ENCODE measurements around the gene NCKAP5.
"Not testable (repeated sequence)": the region's sequence is repeated elsewhere in the genome, so short reads cannot be mapped to it uniquely, and the experiment has no call there.

The NCKAP5 gene

DNA sequence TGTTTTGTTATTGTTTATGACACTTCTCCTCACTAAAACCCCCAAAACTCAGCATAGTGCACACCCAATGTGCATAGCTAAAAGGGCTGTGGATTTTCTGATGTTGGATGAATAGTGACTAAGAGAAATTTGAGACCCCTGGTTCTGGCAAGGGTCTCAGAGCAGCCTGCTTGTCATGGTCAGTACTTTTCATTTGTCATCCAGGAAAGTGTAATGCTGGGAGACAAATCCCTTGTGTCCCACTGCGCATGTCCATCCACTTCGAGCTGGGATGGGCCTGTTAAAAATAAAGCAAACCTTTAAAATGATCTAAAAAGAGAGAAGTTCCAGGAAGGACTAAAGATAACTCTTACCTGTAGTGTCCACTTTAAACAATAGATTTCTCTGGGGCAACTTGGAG, 851.3 kb downstream of the NCKAP5 start:
- ATAC-seq (ENCODE audit: low read depth): no peak
- DNase-seq (ENCODE audit: low spot score): no peak
- H3K27ac ChIP-seq (ENCODE audit: poor library complexity, severe bottlenecking): no peak overlapping the region
- no peak overlapping the region for H3K4me3 ChIP-seq (ENCODE audit: severe bottlenecking)
- H3K9me3 ChIP-seq (ENCODE audit: severe bottlenecking): no peaks in the 10 kb centered on the region
- H3K36me3 ChIP-seq (ENCODE audit: low read depth): no peaks in the 10 kb centered on the region
- no peak for TF ChIP-seq CTCF (IDR thresholded peaks at IDR 0.05; ENCODE audit: poor library complexity, severe bottlenecking)
- H3K27me3 ChIP-seq (ENCODE audit: insufficient read depth, poor library complexity, severe bottlenecking): peaks cover 6% of the 10 kb centered on the region
- no peaks in the 10 kb centered on the region for H3K4me1 ChIP-seq (ENCODE audit: insufficient read depth, poor library complexity, severe bottlenecking)

DNA sequence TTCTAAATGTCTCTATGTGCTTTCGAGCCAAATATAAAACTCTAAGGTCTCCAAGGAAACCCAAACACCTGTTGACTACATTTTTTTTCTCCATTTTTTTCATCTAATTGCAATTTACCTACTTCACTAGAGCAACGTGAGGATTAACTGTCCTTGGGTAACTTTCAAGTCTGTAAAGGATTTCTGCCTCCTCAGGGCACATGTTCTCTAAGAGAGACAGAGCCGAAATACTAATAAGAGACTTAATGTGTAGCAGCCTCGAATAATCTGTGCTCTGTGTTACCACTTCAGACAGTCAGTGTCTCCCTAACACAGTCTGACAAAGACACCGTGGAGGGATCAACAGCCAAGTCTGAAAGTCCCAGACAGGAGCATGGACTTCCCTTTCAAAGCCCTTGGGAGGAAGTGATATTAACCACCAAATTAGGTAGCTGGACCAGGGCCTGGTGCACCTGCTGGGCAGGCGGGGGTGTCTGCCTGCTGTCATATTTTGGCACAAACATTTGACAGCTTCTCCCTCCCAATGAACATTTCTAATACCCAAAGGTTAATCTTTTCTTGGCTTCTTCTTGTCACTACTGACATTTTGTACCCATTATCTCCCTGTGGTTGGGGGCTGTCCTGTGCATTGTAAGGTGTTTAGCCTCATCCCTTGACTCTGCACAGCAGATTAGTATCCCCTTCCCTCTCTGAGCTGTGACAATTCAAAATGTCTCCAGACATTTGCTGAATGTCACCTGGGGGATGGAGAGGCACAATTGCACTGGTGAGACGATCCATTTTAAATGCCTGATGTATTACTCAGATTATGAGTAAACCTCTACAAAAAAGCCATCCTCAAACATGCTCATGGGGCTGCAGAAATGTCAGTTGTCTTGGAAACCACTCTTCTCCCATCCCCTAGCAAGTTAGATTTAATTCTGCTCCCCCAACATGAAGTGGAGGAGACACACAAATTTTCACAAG, 852.6 kb downstream of the NCKAP5 start:
- Histone ChIP-seq H3K4me3 (ENCODE audit: severe bottlenecking) (no peak overlapping the region), H3K4me1 (ENCODE audit: insufficient read depth, poor library complexity, severe bottlenecking) (no peaks in the 10 kb centered on the region), H3K27me3 (ENCODE audit: insufficient read depth, poor library complexity, severe bottlenecking) (peaks cover 6% of the 10 kb centered on the region), H3K9me3 (ENCODE audit: severe bottlenecking) (no peaks in the 10 kb centered on the region), H3K36me3 (ENCODE audit: low read depth) (no peaks in the 10 kb centered on the region), H3K27ac (ENCODE audit: poor library complexity, severe bottlenecking) (no peak overlapping the region)
- no peak for TF ChIP-seq CTCF (IDR thresholded peaks at IDR 0.05; ENCODE audit: poor library complexity, severe bottlenecking)
- ATAC-seq (ENCODE audit: low read depth): no peak
- no peak for DNase-seq (ENCODE audit: low spot score)

GRCh38 chr2:132703396-132703795, 864.9 kb downstream of the NCKAP5 start:
- H3K4me1 ChIP-seq (ENCODE audit: insufficient read depth, poor library complexity, severe bottlenecking): no peaks in the 10 kb centered on the region
- DNase-seq (ENCODE audit: low spot score) (no peak), ATAC-seq (ENCODE audit: low read depth) (no peak)
- H3K9me3 ChIP-seq (ENCODE audit: severe bottlenecking): no peaks in the 10 kb centered on the region
- H3K27ac ChIP-seq (ENCODE audit: poor library complexity, severe bottlenecking): no peak overlapping the region
- TF ChIP-seq CTCF (IDR thresholded peaks at IDR 0.05; ENCODE audit: poor library complexity, severe bottlenecking): no peak
- H3K36me3 ChIP-seq (ENCODE audit: low read depth): no peaks in the 10 kb centered on the region
- no peaks in the 10 kb centered on the region for H3K27me3 ChIP-seq (ENCODE audit: insufficient read depth, poor library complexity, severe bottlenecking)
- no peak overlapping the region for H3K4me3 ChIP-seq (ENCODE audit: severe bottlenecking)

- H3K27me3 ChIP-seq (ENCODE audit: insufficient read depth, poor library complexity, severe bottlenecking): no peaks in the 10 kb centered on the region
- no peak for TF ChIP-seq CTCF (IDR thresholded peaks at IDR 0.05; ENCODE audit: poor library complexity, severe bottlenecking)
- no peak for DNase-seq (ENCODE audit: low spot score)
- H3K27ac ChIP-seq (ENCODE audit: poor library complexity, severe bottlenecking): no peak overlapping the region
- no peaks in the 10 kb centered on the region for H3K9me3 ChIP-seq (ENCODE audit: severe bottlenecking)
- no peaks in the 10 kb centered on the region for H3K36me3 ChIP-seq (ENCODE audit: low read depth)
- no peak overlapping the region for H3K4me3 ChIP-seq (ENCODE audit: severe bottlenecking)
- no peaks in the 10 kb centered on the region for H3K4me1 ChIP-seq (ENCODE audit: insufficient read depth, poor library complexity, severe bottlenecking)
- ATAC-seq (ENCODE audit: low read depth): no peak
Observed at GRCh38 chr2:132701810-132702209, 866.5 kb downstream of the NCKAP5 start.

DNA sequence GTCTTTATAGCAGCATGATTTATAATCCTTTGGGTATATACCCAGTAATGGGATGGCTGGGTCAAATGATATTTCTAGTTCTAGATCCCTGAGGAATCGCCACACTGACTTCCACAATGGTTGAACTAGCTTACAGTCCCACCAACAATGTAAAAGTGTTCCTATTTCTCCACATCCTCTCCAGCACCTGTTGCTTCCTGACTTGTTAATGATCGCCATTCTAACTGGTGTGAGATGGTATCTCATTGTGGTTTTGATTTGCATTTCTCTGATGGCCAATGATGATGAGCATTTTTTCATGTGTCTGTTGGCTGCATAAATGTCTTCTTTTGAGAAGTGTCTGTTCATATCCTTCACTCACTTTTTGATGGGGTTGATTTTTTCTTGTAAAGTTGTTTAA, 868.5 kb downstream of the NCKAP5 start:
- H3K36me3 ChIP-seq (ENCODE audit: low read depth); H3K4me3 ChIP-seq (ENCODE audit: severe bottlenecking); H3K4me1 ChIP-seq (ENCODE audit: insufficient read depth, poor library complexity, severe bottlenecking); ATAC-seq (ENCODE audit: low read depth); H3K27ac ChIP-seq (ENCODE audit: poor library complexity, severe bottlenecking); H3K27me3 ChIP-seq (ENCODE audit: insufficient read depth, poor library complexity, severe bottlenecking); H3K9me3 ChIP-seq (ENCODE audit: severe bottlenecking); DNase-seq (ENCODE audit: low spot score): not testable (repeated sequence)

DNA sequence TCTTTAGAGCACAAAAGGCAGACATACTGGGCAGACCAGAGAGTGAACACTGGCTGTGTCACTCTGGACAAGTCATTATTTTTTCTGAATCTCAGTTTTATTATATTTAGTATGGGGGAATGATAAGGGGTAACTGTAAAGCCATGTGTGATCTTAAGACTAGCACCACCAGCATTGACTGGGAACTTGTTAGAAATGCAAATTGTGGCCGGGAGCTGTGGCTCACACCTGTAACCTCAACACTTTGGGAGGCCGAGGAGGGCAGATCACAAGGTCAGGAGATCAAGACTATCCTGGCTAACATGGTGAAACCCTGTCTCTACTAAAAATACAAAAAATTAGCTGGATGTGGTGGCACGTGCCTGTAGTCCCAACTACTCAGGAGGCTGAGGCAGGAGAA, 869.9 kb downstream of the NCKAP5 start:
- not testable (repeated sequence) for H3K4me3 ChIP-seq (ENCODE audit: severe bottlenecking); H3K36me3 ChIP-seq (ENCODE audit: low read depth); H3K27ac ChIP-seq (ENCODE audit: poor library complexity, severe bottlenecking); H3K27me3 ChIP-seq (ENCODE audit: insufficient read depth, poor library complexity, severe bottlenecking); DNase-seq (ENCODE audit: low spot score); H3K4me1 ChIP-seq (ENCODE audit: insufficient read depth, poor library complexity, severe bottlenecking); ATAC-seq (ENCODE audit: low read depth); H3K9me3 ChIP-seq (ENCODE audit: severe bottlenecking)

All from RWPE2 (cell line).